ENCODE measurements around the gene PKHD1.

DNA sequence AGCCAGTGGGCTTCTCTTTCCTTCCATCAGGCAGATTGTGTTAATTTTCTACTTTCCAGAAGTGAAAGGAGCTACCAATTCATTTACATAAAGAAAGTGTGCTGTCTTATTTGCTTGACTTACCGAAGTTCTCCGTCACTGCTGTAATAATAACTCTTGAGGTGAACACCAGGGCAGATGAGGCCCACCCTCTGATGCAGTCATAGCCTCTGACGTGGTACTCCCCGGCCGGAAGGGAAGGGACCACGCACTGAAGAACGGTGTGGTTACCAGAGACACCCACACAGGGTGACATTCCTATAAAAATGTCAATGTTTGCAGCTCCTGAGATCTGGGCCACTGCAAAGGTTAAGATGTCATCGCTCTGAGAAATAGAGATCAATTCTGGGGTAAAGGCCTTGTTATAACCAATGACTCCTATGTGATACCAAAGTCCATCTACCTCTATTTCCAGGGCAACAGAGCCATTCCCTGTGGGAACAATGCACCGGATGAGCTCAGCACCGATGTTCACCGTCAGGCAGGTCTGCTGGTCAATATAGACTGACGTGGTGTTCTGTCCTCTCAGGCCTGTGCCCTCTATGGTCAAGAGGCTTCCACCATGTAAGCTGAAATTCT is 62.9 kb downstream of the PKHD1 start:
- TF ChIP-seq, protein P1, sequence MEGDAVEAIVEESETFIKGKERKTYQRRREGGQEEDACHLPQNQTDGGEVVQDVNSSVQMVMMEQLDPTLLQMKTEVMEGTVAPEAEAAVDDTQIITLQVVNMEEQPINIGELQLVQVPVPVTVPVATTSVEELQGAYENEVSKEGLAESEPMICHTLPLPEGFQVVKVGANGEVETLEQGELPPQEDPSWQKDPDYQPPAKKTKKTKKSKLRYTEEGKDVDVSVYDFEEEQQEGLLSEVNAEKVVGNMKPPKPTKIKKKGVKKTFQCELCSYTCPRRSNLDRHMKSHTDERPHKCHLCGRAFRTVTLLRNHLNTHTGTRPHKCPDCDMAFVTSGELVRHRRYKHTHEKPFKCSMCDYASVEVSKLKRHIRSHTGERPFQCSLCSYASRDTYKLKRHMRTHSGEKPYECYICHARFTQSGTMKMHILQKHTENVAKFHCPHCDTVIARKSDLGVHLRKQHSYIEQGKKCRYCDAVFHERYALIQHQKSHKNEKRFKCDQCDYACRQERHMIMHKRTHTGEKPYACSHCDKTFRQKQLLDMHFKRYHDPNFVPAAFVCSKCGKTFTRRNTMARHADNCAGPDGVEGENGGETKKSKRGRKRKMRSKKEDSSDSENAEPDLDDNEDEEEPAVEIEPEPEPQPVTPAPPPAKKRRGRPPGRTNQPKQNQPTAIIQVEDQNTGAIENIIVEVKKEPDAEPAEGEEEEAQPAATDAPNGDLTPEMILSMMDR (IDR thresholded peaks at IDR 0.05), result no peak
- no peak for TF ChIP-seq POLR2A (IDR thresholded peaks at IDR 0.05)

All from uterus (tissue), 2 donors.